Fibroblast of pulmonary artery (primary cell): ENCODE measurements around the gene AGRN.
A peak's percentile ranks its signal among the peaks of the same experiment; 100 is the strongest.

ENCODE experiments used
- DNase-seq: peaks from one replicate; pipeline ENCODE4 v3.0.0-alpha.2; 2010; ENCODE audit warnings: low read depth
- H3K4me3 ChIP-seq: replicated peaks from 2 replicates; pipeline ENCODE4 v1.5.1; 2011; ENCODE audit warnings: low read depth, mild to moderate bottlenecking, control low read depth, low read length, moderate library complexity
- CTCF ChIP-seq: IDR thresholded peaks from 2 replicates; pipeline ENCODE4 v1.5.1; 2011; ENCODE audit warnings: mild to moderate bottlenecking, control low read depth, low read length, inconsistent platforms; ENCODE audit errors: missing control alignments

AGRN gene

GRCh38 chr1:1033731-1034438 is 14.0 kb downstream of the AGRN start:
- H3K4me3 ChIP-seq = peak overlapping the region; percentile 10
- no peak for DNase-seq
- TF ChIP-seq CTCF = no peak

GRCh38 chr1:1034439-1034781 is 14.5 kb downstream of the AGRN start:
- no peak overlapping the region for H3K4me3 ChIP-seq
- no peak for DNase-seq
- TF ChIP-seq CTCF = no peak

- TF ChIP-seq CTCF = no peak
- no peak for DNase-seq
- H3K4me3 ChIP-seq = no peak overlapping the region
Measured at GRCh38 chr1:1035291-1035943, 15.5 kb downstream of the AGRN start.

- H3K4me3 ChIP-seq = no peak overlapping the region
- no peak for TF ChIP-seq CTCF
Measured at GRCh38 chr1:1037366-1038327, 17.7 kb downstream of the AGRN start.

GRCh38 chr1:1038694-1039093 is 18.8 kb downstream of the AGRN start:
- no peak for DNase-seq
- no peak overlapping the region for H3K4me3 ChIP-seq
- TF ChIP-seq CTCF = no peak

More at GRCh38 chr1:1037366-1038327, 17.7 kb downstream of the AGRN start:
- DNase-seq = no peak

GRCh38 chr1:1039145-1039910 is 19.4 kb downstream of the AGRN start:
- no peak for DNase-seq
- TF ChIP-seq CTCF = no peak
- H3K4me3 ChIP-seq = no peak overlapping the region
